ENCODE measurements around the gene DAGLA.
A peak's percentile ranks its signal among the peaks of the same experiment; 100 is the strongest.

DAGLA gene

GRCh38 chr11:61691380-61692156, 11.4 kb downstream of the DAGLA start:
- no peak overlapping the region for H3K4me3 ChIP-seq (ENCODE audit: low read depth, low read length)
- no peak for TF ChIP-seq CTCF (IDR thresholded peaks at IDR 0.05; ENCODE audit: insufficient read depth, low read depth, low read length, missing control alignments)
- DNase-seq (ENCODE audit: low read depth) = no peak

- no peak for TF ChIP-seq CTCF (IDR thresholded peaks at IDR 0.05; ENCODE audit: insufficient read depth, low read depth, low read length, missing control alignments)
These were observed 13.9 kb downstream of the DAGLA start for GRCh38 chr11:61693922-61694601.

GRCh38 chr11:61694602-61694939, 14.4 kb downstream of the DAGLA start:
- TF ChIP-seq CTCF (IDR thresholded peaks at IDR 0.05; ENCODE audit: insufficient read depth, low read depth, low read length, missing control alignments) = no peak
- no peak overlapping the region for H3K4me3 ChIP-seq (ENCODE audit: low read depth, low read length)
- no peak for DNase-seq (ENCODE audit: low read depth)

More at GRCh38 chr11:61693922-61694601, 13.9 kb downstream of the DAGLA start:
- no peak overlapping the region for H3K4me3 ChIP-seq (ENCODE audit: low read depth, low read length)
- no peak for DNase-seq (ENCODE audit: low read depth)

GRCh38 chr11:61694946-61695706, 14.9 kb downstream of the DAGLA start:
- no peak overlapping the region for H3K4me3 ChIP-seq (ENCODE audit: low read depth, low read length)
- no peak for DNase-seq (ENCODE audit: low read depth)
- TF ChIP-seq CTCF (IDR thresholded peaks at IDR 0.05; ENCODE audit: insufficient read depth, low read depth, low read length, missing control alignments) = no peak

- peak; percentile 57 for DNase-seq (ENCODE audit: low read depth)
- H3K4me3 ChIP-seq (ENCODE audit: low read depth, low read length) = no peak overlapping the region
- TF ChIP-seq CTCF (IDR thresholded peaks at IDR 0.05; ENCODE audit: insufficient read depth, low read depth, low read length, missing control alignments) = no peak
These were observed 15.7 kb downstream of the DAGLA start for GRCh38 chr11:61695917-61696316.

GRCh38 chr11:61696602-61697001, 16.4 kb downstream of the DAGLA start:
- DNase-seq (ENCODE audit: low read depth) = no peak
- H3K4me3 ChIP-seq (ENCODE audit: low read depth, low read length) = no peak overlapping the region
- TF ChIP-seq CTCF (IDR thresholded peaks at IDR 0.05; ENCODE audit: insufficient read depth, low read depth, low read length, missing control alignments) = no peak

All from GM12865 (cell line).